HG03108 (cell line): ENCODE measurements around the gene RAD9A.
A peak's percentile ranks its signal among the peaks of the same experiment; 100 is the strongest.

Experiments used
- ATAC-seq: cut with Tn5 transposase; IDR thresholded peaks from one replicate; pipeline ENCODE4 v1.9.1; 2021; ENCODE audit warnings: moderate library complexity; ENCODE audit not compliant: unreplicated experiment

Gene RAD9A

GRCh38 chr11:67391304-67392182 lies at the start of gene RAD9A:
Gene RAD9A (plus strand): TSS chr11:67391986. CDS start chr11:67392045, 59 bp downstream.
- peak; percentile 38 for ATAC-seq

GRCh38 chr11:67344264-67344663 lies 47.5 kb upstream of the RAD9A start:
- no peak for ATAC-seq

- no peak for ATAC-seq
Observed at GRCh38 chr11:67345247-67345919, 46.4 kb upstream of the RAD9A start.

- no peak for ATAC-seq
Observed at GRCh38 chr11:67345920-67346819, 45.6 kb upstream of the RAD9A start.

- ATAC-seq: no peak
Observed at GRCh38 chr11:67347964-67348749, 43.6 kb upstream of the RAD9A start.

- ATAC-seq: no peak
Observed at GRCh38 chr11:67349036-67349435, 42.8 kb upstream of the RAD9A start.

GRCh38 chr11:67349457-67349856 lies 42.3 kb upstream of the RAD9A start:
- ATAC-seq: no peak

- ATAC-seq: no peak
Observed at GRCh38 chr11:67349928-67350465, 41.8 kb upstream of the RAD9A start.

GRCh38 chr11:67351275-67352005 lies 40.3 kb upstream of the RAD9A start:
- ATAC-seq: no peak

- ATAC-seq: peak; percentile 1
Observed at GRCh38 chr11:67352546-67353316, 39.1 kb upstream of the RAD9A start.

- peak; percentile 64 for ATAC-seq
Observed at GRCh38 chr11:67353317-67354074, 38.3 kb upstream of the RAD9A start, which contains the start of gene POLD4. Gene POLD4 (minus strand): TSS chr11:67353546. CDS start chr11:67353399, 147 bp downstream.

GRCh38 chr11:67354075-67355022 lies 37.4 kb upstream of the RAD9A start:
- no peak for ATAC-seq

- no peak for ATAC-seq
Observed at GRCh38 chr11:67355023-67355793, 36.6 kb upstream of the RAD9A start.

- ATAC-seq: no peak
Observed at GRCh38 chr11:67355794-67356386, 35.9 kb upstream of the RAD9A start.

- ATAC-seq: no peak
Observed at GRCh38 chr11:67356387-67356863, 35.4 kb upstream of the RAD9A start.
